ENCODE measurements around the gene TLL2. TPM values are rescaled to one million over a fixed set of nuclear protein-coding genes. Genes with fewer than 3 reads are reported as not detected.
A peak's percentile ranks its signal among the peaks of the same experiment; 100 is the strongest.

Gene TLL2
- total RNA-seq, 1 donor from 2014 or later = not detected

GRCh38 chr10:96441322-96441885 lies 72.3 kb downstream of the TLL2 start:
- DNase-seq (ENCODE audit: extremely low spot score, unreplicated experiment) = peak; percentile 27
- no peak overlapping the region for H3K4me3 Mint-ChIP-seq (ENCODE audit: unreplicated experiment)
- H3K9me3 Mint-ChIP-seq (ENCODE audit: unreplicated experiment) = no peaks in the 10 kb centered on the region
- H3K36me3 Mint-ChIP-seq (ENCODE audit: unreplicated experiment) = no peaks in the 10 kb centered on the region
- H3K27ac Mint-ChIP-seq (ENCODE audit: unreplicated experiment) = no peak overlapping the region
- no peak for TF ChIP-seq CTCF (IDR thresholded peaks at IDR 0.05)
- H3K27me3 Mint-ChIP-seq (ENCODE audit: unreplicated experiment) = peaks cover 2% of the 10 kb centered on the region
- H3K4me1 Mint-ChIP-seq (ENCODE audit: unreplicated experiment) = no peaks in the 10 kb centered on the region

GRCh38 chr10:96440361-96441292 lies 73.1 kb downstream of the TLL2 start:
- DNase-seq (ENCODE audit: extremely low spot score, unreplicated experiment) = peak; percentile 23
- TF ChIP-seq CTCF (IDR thresholded peaks at IDR 0.05) = no peak
- Mint-ChIP-seq H3K36me3 (ENCODE audit: unreplicated experiment) (no peaks in the 10 kb centered on the region), H3K4me3 (ENCODE audit: unreplicated experiment) (no peak overlapping the region), H3K27ac (ENCODE audit: unreplicated experiment) (no peak overlapping the region), H3K27me3 (ENCODE audit: unreplicated experiment) (peaks cover 2% of the 10 kb centered on the region), H3K9me3 (ENCODE audit: unreplicated experiment) (peaks cover 3% of the 10 kb centered on the region), H3K4me1 (ENCODE audit: unreplicated experiment) (no peaks in the 10 kb centered on the region)

- peaks cover 8% of the 10 kb centered on the region for H3K9me3 Mint-ChIP-seq (ENCODE audit: unreplicated experiment)
Observed at GRCh38 chr10:96439725-96440124, 74.0 kb downstream of the TLL2 start.

GRCh38 chr10:96436035-96436434 lies 77.7 kb downstream of the TLL2 start:
- Mint-ChIP-seq H3K27ac (ENCODE audit: unreplicated experiment) (no peak overlapping the region), H3K36me3 (ENCODE audit: unreplicated experiment) (no peaks in the 10 kb centered on the region), H3K27me3 (ENCODE audit: unreplicated experiment) (peaks cover 1% of the 10 kb centered on the region), H3K4me3 (ENCODE audit: unreplicated experiment) (no peak overlapping the region), H3K9me3 (ENCODE audit: unreplicated experiment) (peaks cover 8% of the 10 kb centered on the region), H3K4me1 (ENCODE audit: unreplicated experiment) (no peaks in the 10 kb centered on the region)
- no peak for DNase-seq (ENCODE audit: extremely low spot score, unreplicated experiment)
- TF ChIP-seq CTCF (IDR thresholded peaks at IDR 0.05) = no peak

More at GRCh38 chr10:96439725-96440124, 74.0 kb downstream of the TLL2 start:
- DNase-seq (ENCODE audit: extremely low spot score, unreplicated experiment) = no peak
- H3K27ac Mint-ChIP-seq (ENCODE audit: unreplicated experiment) = no peak overlapping the region
- H3K4me3 Mint-ChIP-seq (ENCODE audit: unreplicated experiment) = no peak overlapping the region
- no peaks in the 10 kb centered on the region for H3K4me1 Mint-ChIP-seq (ENCODE audit: unreplicated experiment)
- H3K36me3 Mint-ChIP-seq (ENCODE audit: unreplicated experiment) = no peaks in the 10 kb centered on the region
- H3K27me3 Mint-ChIP-seq (ENCODE audit: unreplicated experiment) = peaks cover 2% of the 10 kb centered on the region
- TF ChIP-seq CTCF (IDR thresholded peaks at IDR 0.05) = no peak

All from osteocyte (in vitro differentiated cells).